Stimulated activated naive CD8-positive, alpha-beta T cell treated with anti-CD3 and anti-CD28 coated beads, Interleukin-15, amount 100 ng/mL, for 72 hours (primary cell): Measurements from ENCODE around the gene OSGEPL1.

Experiments used
- ATAC-seq: fragments of 150-1000 bp; cut with Tn5 transposase; 2 replicates; pipeline ENCODE4 v1.10.0; 2021; ENCODE audit warnings: mild to moderate bottlenecking, moderate library complexity
- DNase-seq, 2 donors: peaks; one replicate each; pipeline ENCODE4 v3.0.0; 2021 to 2022
- H3K27ac Mint-ChIP-seq, 2 donors: one replicate each; pipeline ENCODE4 v1.8.0; 2022; ENCODE audit warnings: mild to moderate bottlenecking in 2 of 2, mixed read lengths in 2 of 2, moderate library complexity in 2 of 2
- H3K27me3 Mint-ChIP-seq: one replicate; pipeline ENCODE4 v1.8.0; 2022; ENCODE audit warnings: mixed read lengths
- H3K4me1 Mint-ChIP-seq: one replicate; pipeline ENCODE4 v1.8.0; 2022; ENCODE audit warnings: mild to moderate bottlenecking, mixed read lengths
- H3K4me3 Mint-ChIP-seq, 2 donors: one replicate each; pipeline ENCODE4 v1.8.0; 2022; ENCODE audit warnings: mild to moderate bottlenecking in 2 of 2, mixed read lengths in 2 of 2, moderate library complexity in 1 of 2
- H3K9me3 Mint-ChIP-seq, 2 donors: one replicate each; pipeline ENCODE4 v1.8.0; 2022; ENCODE audit warnings: mixed read lengths in 2 of 2

Gene OSGEPL1, protein sequence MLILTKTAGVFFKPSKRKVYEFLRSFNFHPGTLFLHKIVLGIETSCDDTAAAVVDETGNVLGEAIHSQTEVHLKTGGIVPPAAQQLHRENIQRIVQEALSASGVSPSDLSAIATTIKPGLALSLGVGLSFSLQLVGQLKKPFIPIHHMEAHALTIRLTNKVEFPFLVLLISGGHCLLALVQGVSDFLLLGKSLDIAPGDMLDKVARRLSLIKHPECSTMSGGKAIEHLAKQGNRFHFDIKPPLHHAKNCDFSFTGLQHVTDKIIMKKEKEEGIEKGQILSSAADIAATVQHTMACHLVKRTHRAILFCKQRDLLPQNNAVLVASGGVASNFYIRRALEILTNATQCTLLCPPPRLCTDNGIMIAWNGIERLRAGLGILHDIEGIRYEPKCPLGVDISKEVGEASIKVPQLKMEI

DNA sequence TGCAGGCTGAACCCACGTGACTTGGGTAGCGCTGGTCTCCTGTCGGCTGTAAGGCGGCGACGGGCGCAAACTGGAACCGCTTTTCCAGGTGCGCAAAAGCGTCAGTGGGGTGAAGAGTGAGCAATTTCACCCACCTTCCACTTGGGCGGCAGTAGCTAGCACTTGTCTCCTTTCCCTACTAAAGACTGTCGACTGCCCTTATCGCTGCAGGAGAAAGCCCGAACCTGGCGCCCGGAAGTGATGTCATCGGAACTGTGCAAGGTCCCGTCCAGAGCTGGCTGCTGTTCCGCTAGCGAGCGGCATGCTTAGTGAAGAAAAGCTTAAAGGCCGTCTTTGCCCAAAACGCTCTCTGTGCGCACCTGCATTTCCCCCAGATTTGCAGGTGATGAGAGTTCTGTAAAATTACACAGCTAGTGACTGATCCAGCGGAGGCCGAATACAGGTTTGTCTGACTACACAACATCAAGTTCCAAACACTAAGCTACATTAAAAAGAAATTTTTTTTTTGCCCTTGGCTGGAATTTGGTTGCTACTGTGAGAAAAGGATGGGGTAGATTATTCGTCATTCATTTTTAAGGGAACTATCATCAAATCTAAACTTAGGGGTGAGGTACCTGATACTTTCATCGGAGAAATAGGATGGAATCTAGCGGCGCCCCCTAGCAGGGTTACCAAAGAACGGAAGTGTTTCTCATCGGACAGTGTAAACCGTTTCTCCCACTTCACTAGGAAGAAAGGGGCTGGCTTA lies at the start of gene OSGEPL1:
TSS of gene OSGEPL1 (minus strand) at position 242 of the 748 bp plus-strand sequence. CDS start 1,152 bp downstream, outside the sequence.
- Mint-ChIP-seq H3K9me3 (no peaks in the 10 kb centered on the region), H3K4me1 (peaks cover 5% of the 10 kb centered on the region), H3K27ac (peak within 1 kb of the TSS; percentile 96 to 98), H3K4me3 (peak within 1 kb of the TSS; percentile 78 to 86), H3K27me3 (no peaks in the 10 kb centered on the region)
- DNase-seq (peak; percentile 90 to 94), ATAC-seq (peak; percentile 98)

DNA sequence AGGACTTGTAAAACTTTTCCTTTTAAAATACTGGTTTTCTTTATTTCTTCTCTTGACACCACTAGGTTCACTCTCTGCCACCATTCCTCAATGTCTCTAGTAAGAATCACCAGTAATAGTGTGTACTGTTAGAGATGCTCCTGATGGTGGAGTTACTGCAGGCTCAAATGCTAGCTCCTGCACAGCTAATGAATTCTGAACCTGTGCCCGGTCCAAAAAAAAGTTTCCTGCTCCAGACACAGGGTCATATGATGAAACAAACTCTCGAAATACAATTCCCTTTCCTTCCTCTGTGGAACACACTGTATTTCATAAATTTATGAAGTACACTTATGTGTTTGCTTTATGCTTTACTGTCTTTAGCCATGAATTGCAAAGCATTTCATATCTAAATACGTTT lies 40.8 kb upstream of the OSGEPL1 start:
- H3K27me3 Mint-ChIP-seq: no peaks in the 10 kb centered on the region
- H3K9me3 Mint-ChIP-seq: no peaks in the 10 kb centered on the region
- DNase-seq (no peak), ATAC-seq (no peak)
- H3K27ac Mint-ChIP-seq: no peak overlapping the region
- H3K4me3 Mint-ChIP-seq: no peak overlapping the region
- H3K4me1 Mint-ChIP-seq: no peaks in the 10 kb centered on the region

DNA sequence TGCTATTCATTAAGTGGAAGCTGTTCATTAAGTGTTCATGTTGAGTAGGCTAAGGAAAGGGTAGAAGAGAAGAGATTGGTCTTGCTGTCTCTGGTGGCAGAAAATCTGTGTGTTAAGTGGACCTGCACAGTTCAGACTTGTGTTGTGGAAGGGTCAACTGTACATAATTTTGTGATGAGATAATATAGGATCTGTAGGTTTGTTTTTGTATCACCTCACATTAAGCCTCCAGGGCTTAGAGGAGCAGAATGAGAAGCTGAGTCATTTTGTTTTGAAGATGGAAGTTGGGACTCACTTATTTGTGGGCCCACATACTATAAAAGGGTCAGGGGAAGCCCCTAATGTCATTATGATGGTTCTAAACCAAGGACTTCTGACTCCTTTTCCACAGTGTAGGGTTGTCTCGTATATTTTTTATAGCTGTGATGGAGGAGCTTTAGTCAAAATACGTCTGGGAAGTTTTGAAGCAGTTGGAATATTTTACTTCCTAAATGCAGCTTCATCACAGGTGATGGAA lies 39.9 kb upstream of the OSGEPL1 start:
- no peak for DNase-seq
- ATAC-seq: peak; percentile 59
- Mint-ChIP-seq H3K27me3 (no peaks in the 10 kb centered on the region), H3K27ac (peak overlapping the region in 1 of 2 donors; percentile 30), H3K9me3 (no peaks in the 10 kb centered on the region), H3K4me1 (no peaks in the 10 kb centered on the region), H3K4me3 (no peak overlapping the region)

DNA sequence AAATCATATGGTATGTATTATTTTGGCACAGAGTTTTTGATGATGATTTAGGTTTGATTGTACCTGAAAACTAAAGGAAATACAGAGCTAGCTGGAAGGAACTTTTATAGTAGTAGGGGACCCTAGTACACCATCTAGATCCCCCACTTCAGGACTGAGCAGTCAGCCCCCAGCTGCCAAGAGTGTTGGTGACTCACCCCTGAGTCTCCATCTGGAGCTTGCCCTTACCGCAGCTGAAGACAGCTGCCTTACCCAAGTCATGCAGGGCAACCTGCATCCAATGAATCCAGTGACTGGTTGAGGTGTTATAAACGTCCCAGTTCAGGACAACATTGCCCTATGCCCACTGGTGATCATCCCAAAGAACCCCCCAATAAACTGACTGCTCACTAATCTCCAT lies 36.9 kb upstream of the OSGEPL1 start:
- ATAC-seq (no peak), DNase-seq (no peak)
- Mint-ChIP-seq H3K9me3 (no peaks in the 10 kb centered on the region), H3K4me1 (no peaks in the 10 kb centered on the region), H3K27ac (peak overlapping the region in 1 of 2 donors; percentile 59), H3K27me3 (no peaks in the 10 kb centered on the region), H3K4me3 (no peak overlapping the region)

DNA sequence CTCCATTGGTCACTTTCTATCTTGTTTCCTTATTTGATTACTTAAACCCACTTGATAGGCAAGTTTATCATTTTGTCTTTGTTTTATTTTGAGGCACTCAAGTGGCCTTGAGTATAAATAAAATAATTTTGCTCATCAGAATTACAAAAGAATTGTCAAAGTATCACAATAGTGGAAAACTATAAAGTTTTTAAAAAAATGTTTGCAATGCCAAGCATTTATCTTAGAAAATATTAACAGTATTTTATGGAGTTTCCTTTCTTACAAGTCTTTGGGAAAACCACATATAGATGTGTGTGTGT lies 36.4 kb upstream of the OSGEPL1 start:
- no peaks in the 10 kb centered on the region for H3K9me3 Mint-ChIP-seq
- no peak overlapping the region for H3K4me3 Mint-ChIP-seq
- H3K27me3 Mint-ChIP-seq: no peaks in the 10 kb centered on the region
- no peak overlapping the region for H3K27ac Mint-ChIP-seq
- ATAC-seq: no peak
- DNase-seq: no peak
- no peaks in the 10 kb centered on the region for H3K4me1 Mint-ChIP-seq

DNA sequence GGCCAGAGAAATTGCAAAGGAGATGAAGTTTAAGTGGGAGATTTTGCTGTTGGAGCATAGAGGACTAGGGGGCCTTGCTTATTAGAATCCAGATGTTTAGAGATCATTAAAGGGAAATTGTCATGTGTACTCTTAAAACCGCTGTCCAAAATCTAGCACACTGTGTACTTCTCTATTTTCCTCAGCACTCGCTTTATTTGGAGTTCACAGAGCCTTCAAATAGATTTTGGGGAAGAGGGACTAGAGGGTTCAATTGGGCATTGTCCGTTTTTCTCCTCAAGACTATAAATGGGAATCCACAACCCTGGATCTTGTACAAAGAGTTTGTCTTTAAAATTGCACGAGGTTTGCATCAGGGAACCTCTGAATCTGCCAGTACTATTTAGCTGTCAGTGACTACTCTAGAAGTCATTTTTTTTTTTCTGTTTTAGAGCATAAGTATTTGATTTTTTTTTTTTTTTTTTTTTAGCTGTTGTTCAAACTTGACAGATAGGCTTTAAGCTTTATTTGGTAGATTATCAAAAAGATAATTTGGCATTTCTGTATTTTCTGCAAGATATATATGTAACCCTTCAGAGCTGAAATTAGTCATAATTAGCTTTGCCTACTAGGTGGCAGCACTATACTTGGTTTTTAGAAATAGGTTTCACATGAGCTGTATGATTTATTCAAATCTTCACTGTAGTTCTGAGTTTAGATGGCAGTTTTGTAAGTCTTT lies 35.9 kb upstream of the OSGEPL1 start:
- no peak overlapping the region for H3K27ac Mint-ChIP-seq
- ATAC-seq: peak; percentile 70
- no peak overlapping the region for H3K4me3 Mint-ChIP-seq
- H3K27me3 Mint-ChIP-seq: no peaks in the 10 kb centered on the region
- H3K9me3 Mint-ChIP-seq: no peaks in the 10 kb centered on the region
- no peak for DNase-seq
- no peaks in the 10 kb centered on the region for H3K4me1 Mint-ChIP-seq

- ATAC-seq (no peak), DNase-seq (no peak)
- no peak overlapping the region for H3K27ac Mint-ChIP-seq
- no peaks in the 10 kb centered on the region for H3K4me1 Mint-ChIP-seq
- H3K4me3 Mint-ChIP-seq: no peak overlapping the region
- no peaks in the 10 kb centered on the region for H3K9me3 Mint-ChIP-seq
- H3K27me3 Mint-ChIP-seq: no peaks in the 10 kb centered on the region
Observed at GRCh38 chr2:189797902-189798301, 35.3 kb upstream of the OSGEPL1 start.

GRCh38 chr2:189794310-189794709 lies 31.7 kb upstream of the OSGEPL1 start:
- H3K9me3 Mint-ChIP-seq: no peaks in the 10 kb centered on the region

DNA sequence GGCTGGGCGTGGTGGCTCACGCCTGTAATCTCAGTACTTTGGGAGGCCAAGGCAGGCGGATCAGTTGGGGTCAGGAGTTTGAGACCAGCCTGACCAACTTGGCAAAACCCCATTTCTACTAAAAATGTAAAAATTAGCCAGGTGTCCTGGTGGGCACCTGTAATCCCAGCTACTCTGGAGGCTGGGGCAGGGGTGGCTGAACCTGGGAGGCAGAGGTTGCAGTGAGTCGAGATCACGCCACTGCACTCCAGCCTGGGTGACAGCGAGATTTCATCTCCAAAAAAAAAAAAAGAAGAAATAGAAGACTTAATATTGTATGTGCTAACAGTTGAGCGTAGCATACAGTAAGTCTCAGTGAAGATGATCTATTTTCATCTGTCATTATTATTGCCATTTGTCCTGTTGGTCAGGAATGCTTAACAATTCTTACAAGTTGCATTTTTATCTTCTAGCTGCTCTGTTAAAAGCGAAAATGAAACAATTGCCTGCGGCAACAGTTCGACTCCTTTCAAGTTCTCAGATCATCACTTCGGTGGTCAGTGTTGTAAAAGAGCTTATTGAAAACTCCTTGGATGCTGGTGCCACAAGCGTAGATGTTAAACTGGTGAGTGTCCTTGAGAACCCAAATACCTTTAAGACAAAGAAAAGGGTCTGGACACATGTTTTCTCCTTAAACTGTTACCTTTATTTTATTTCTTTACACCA lies 28.9 kb upstream of the OSGEPL1 start:
- no peak overlapping the region for H3K4me3 Mint-ChIP-seq
- ATAC-seq: no peak
- no peak for DNase-seq
- no peaks in the 10 kb centered on the region for H3K9me3 Mint-ChIP-seq
- no peaks in the 10 kb centered on the region for H3K27me3 Mint-ChIP-seq
- H3K4me1 Mint-ChIP-seq: peaks cover 27% of the 10 kb centered on the region
- no peak overlapping the region for H3K27ac Mint-ChIP-seq

More at GRCh38 chr2:189794310-189794709, 31.7 kb upstream of the OSGEPL1 start:
- Mint-ChIP-seq H3K27ac (no peak overlapping the region), H3K27me3 (no peaks in the 10 kb centered on the region), H3K4me1 (peaks cover 14% of the 10 kb centered on the region), H3K4me3 (no peak overlapping the region)
- DNase-seq (no peak), ATAC-seq (no peak)

DNA sequence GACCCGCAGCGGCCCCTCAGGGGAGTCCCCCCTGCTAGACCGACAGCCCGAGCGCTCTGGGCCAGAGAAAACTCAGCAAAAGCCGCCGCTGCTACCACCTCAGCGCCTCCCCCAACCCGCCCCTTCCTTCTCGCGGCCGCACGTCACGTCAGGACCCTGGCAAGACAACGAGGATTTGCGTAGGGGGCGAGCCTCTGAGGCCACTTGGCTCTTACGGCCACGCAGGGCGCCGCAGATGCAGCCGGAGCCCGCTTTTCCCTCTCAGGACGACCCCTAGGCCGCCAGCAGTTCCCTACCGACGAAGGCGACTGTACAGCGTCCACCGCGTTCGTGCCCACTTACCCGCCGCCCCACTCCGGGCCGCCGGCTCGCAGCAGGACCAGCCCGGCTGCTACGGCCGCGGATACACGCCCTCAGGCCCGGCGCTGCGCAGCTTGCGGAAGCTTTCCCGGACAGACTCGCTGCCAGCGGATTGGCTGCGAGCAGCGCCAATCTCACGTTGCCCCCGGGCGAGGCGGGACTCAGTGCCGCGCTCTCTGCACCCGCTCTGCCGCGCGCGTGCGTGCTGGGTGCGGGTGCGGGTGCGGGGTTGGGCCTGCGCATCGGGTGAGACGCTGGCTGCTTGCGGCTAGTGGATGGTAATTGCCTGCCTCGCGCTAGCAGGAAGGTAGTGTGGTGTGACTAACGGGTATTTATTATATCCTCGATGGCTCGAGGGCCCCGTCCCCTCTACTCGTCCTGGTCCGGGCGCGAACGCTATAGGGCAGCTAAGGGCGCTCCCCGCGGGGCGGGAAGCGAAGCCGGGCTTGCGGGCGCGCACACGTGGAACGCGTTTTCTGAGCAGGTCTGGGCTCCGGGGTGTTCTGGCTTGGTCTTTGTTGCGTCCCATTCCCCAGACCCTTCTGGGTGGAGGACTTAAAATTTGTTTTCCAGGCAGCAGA lies 21.6 kb upstream of the OSGEPL1 start, which contains the start of the genes ORMDL1 and PMS1:
TSS of gene ORMDL1 (minus strand) at position 413 of the 941 bp plus-strand sequence. CDS start 1,744 bp downstream, outside the sequence.
TSS of gene PMS1 (plus strand) at position 524 of the 941 bp plus-strand sequence. CDS start 7,360 bp downstream, outside the sequence.
- DNase-seq: peak; percentile 96
- peak; percentile 93 for ATAC-seq
- peaks cover 62% of the 10 kb centered on the region for H3K4me1 Mint-ChIP-seq

GRCh38 chr2:189783451-189783926 lies 20.9 kb upstream of the OSGEPL1 start:
- Mint-ChIP-seq H3K27me3 (no peaks in the 10 kb centered on the region), H3K4me1 (peaks cover 69% of the 10 kb centered on the region), H3K27ac (peak overlapping the region; percentile 91 to 97), H3K4me3 (peak overlapping the region; percentile 85 to 90), H3K9me3 (no peaks in the 10 kb centered on the region)
- no peak for DNase-seq
- peak; percentile 3 for ATAC-seq

More for the DNA sequence above, 21.6 kb upstream of the OSGEPL1 start, which contains the start of the genes ORMDL1 and PMS1:
- Mint-ChIP-seq H3K9me3 (no peaks in the 10 kb centered on the region), H3K27me3 (no peaks in the 10 kb centered on the region), H3K27ac (peak within 1 kb of the TSS; percentile 92 to 97), H3K4me3 (peak within 1 kb of the TSS; percentile 85 to 90)

DNA sequence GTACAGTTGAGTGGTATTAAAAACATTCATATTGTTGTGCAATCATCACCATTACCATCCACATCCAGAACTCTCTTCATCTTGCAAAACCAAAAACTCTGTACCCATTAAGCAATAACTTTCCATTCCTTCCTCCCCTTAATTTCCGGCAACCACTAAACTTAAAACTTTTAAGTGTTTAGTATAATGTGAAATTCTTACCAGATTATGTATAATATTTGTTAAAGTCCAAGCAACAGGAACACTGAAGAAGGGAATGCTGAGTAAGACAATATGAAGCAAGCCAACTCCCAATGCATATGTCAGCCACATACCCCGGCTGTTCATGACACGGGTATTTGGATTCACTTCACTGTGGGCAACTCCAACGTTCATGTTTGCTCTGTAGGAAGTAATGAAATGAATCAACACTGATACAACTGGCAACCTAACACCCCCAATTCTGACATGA lies 19.7 kb upstream of the OSGEPL1 start:
- peak overlapping the region; percentile 67 to 85 for H3K4me3 Mint-ChIP-seq
- DNase-seq: peak in 1 of 2 donors; percentile 36
- peak overlapping the region; percentile 21 to 88 for H3K27ac Mint-ChIP-seq
- ATAC-seq: no peak
- peaks cover 69% of the 10 kb centered on the region for H3K4me1 Mint-ChIP-seq
- no peaks in the 10 kb centered on the region for H3K27me3 Mint-ChIP-seq
- no peaks in the 10 kb centered on the region for H3K9me3 Mint-ChIP-seq

- DNase-seq: no peak
- ATAC-seq: no peak
- no peaks in the 10 kb centered on the region for H3K9me3 Mint-ChIP-seq
- no peak overlapping the region for H3K4me3 Mint-ChIP-seq
- no peak overlapping the region for H3K27ac Mint-ChIP-seq
- no peaks in the 10 kb centered on the region for H3K4me1 Mint-ChIP-seq
- no peaks in the 10 kb centered on the region for H3K27me3 Mint-ChIP-seq
Observed at GRCh38 chr2:189772212-189772611, 9.6 kb upstream of the OSGEPL1 start.
